Activated gamma-delta T cell treated with anti-CD3 and anti-CD28 coated beads, Interleukin-2, amount 50 U/mL, for 16 hours (primary cell): Measurements from ENCODE around the gene JARID2.

Experiments
- DNase-seq: peaks from one replicate; pipeline ENCODE4 v3.0.0-alpha.2; 2020; ENCODE audit warnings: low read depth

The JARID2 gene

DNA sequence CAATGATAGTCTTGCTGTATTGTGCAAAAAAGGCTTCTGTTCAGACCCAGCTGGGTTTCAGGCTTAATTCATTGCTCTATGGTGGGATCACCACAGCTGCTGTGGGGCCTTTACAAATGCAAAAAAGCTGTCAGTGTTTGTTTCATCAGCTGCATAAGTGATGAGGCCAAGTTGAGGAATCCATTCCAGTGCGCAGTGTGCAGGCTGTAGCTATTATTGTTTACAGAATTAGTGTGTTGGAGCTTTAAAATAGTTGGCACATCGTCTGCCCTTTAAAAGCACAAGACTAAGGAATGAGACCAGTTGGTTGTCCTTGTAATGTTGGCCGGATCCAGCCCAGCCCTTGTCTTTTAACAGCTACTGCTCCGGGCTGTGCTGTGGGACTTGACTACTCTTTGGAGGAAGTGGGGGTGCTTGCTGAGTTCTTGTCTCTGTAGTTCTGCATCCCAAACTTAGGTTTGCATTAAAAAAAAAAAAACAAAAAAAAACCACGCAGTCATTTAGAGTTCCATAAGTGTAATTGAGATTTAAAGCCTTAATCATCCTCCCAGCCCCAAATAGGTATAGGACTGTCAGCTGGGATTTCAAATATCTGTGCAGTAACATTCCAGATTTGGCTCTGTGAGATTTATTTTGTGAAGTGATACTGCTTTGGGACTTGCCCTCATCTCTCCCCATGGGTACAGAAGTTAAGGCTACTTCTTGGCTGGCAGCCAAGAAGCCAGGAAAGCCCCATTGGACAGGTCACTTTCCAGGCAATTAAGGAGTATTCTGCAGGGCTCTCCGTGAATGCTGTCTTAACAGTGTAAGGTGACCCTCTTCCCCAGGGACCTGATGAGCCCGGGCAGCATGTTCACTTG is 19.3 kb downstream of the JARID2 start:
- DNase-seq = no peak

DNA sequence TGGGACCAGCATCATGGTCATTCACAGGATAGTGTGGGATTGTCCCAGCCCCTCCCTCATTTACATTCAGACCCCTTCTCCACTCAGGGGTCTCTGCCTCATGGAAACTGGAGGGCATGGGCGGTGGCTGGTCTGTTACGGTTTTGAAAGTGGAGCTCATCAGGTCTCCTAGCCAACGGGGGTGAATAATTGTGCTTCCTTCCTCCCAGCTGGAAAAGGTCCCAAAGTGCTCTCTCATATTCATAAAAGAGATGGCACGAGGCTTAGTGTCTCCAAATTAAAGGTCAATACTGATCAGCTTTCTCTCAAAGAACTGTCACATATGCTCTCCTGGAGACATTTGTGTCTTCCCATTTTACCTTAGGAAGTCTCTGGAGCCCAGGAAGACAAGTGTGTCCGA is 19.9 kb downstream of the JARID2 start:
- DNase-seq = no peak

DNA sequence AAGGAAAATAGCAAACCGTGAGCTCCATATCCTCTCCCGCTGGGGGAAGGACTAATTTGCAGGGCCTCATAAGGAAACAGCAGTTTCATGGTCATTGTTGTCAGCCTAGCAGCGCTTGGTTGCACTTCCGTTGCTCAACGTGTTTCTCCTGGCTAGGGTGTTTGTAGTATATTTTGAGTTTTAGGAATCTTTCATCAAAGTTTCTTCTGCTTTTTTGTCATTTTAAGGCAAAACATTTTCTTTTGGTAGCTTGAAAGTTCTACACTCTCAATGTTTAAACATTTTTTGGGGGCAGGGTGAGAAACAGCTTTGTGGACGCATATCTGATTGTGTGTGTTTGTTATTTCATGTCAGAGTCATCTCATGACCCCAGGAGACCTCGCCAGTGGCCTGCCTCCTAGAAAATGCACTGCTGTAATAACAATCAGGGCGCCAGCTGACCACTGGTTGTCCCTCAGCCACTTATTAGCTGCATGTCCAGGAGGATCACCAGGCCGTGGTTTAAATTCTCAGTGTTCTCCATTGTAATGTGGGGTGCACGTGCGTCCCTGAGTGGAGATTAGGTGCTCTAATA is 20.6 kb downstream of the JARID2 start:
- no peak for DNase-seq

DNA sequence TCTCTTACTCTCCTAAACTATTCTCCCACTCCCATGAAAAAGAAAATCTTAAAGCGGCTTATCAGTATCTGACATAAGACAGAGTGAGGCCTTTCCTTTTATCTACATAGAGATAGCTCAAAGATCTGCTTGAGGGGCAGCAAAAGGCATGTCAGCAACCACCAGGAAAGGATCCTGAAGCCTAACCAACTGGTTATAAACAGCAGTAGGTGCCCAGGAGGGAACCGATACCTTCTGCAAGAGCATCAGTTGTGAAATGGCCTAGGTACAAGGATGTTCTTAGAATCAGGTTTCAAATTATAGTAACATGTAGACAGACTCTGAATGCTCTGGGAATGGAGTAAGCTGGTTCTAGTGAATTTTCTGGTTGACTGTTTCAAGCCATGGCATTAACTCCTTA is 21.4 kb downstream of the JARID2 start:
- no peak for DNase-seq

- DNase-seq = no peak
These were observed 22.5 kb downstream of the JARID2 start for GRCh38 chr6:15268137-15268908.

GRCh38 chr6:15269011-15269410 is 23.1 kb downstream of the JARID2 start:
- DNase-seq = no peak

DNA sequence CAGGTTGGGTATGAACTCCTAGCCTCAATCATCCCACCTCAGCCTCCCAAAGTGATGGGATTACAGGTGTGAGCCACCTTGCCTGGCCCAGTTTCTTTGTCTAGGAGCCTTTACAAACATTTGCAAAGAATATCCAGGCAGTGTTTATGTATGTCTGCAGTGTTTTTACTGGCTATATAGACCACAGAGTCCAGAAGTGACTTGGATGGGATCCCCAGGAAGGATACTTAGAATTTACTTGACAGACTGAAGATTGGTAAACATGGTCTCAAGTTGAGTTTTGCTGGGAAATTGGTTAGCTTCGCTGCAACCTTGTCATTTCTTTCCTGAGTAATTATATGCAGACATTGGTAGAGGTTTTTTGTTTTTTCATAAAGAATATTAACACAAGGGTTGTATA is 23.8 kb downstream of the JARID2 start:
- DNase-seq = no peak

DNA sequence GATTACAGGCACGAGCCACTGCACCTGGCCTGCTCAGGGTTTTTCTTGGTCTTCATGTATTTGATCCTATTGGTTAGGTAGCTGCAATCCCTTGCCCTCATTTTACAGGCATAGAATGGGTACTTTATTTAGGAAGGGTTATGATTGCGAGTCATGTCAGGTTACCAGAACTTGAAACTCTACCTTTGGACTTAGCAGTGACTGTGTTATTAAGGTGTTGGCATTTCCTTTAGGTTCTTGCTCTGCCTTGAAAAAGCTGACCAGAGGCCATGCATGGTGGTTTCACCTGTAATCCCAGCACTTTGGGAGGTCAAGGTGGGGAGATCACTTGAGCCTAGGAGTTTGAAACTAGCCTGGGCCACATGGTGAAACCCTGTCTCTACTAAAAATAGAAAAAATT is 24.5 kb downstream of the JARID2 start:
- no peak for DNase-seq

GRCh38 chr6:15272562-15272961 is 26.7 kb downstream of the JARID2 start:
- no peak for DNase-seq

- no peak for DNase-seq
These were observed 29.0 kb downstream of the JARID2 start for GRCh38 chr6:15274692-15275387.

- DNase-seq = no peak
These were observed 30.4 kb downstream of the JARID2 start for GRCh38 chr6:15276036-15276985.

GRCh38 chr6:15279047-15279661 is 33.3 kb downstream of the JARID2 start:
- DNase-seq = no peak

DNA sequence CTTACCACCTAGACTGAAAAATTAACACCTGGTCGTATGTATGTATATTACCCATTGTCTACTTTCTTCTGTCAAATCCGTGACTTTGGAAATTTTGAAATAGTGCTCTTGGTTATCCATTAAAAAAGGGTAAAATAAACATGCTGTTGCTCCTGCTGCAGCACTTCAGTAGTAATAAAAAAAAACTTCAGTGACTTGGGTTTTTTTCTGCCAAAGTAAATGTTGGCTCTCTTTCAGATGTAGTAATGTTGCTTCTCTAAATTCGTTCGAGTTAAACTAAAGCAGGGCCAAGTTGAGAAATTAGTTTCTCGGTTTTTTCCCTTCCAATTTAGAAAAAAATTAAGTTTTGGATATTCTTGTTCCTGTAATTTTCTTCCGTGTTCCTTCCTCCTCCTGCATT is 34.2 kb downstream of the JARID2 start:
- no peak for DNase-seq

GRCh38 chr6:15280961-15281360 is 35.1 kb downstream of the JARID2 start:
- no peak for DNase-seq

GRCh38 chr6:15282334-15282733 is 36.5 kb downstream of the JARID2 start:
- DNase-seq = no peak

GRCh38 chr6:15283986-15284361 is 38.1 kb downstream of the JARID2 start:
- DNase-seq = no peak

- no peak for DNase-seq
These were observed 38.9 kb downstream of the JARID2 start for GRCh38 chr6:15284743-15285142.

DNA sequence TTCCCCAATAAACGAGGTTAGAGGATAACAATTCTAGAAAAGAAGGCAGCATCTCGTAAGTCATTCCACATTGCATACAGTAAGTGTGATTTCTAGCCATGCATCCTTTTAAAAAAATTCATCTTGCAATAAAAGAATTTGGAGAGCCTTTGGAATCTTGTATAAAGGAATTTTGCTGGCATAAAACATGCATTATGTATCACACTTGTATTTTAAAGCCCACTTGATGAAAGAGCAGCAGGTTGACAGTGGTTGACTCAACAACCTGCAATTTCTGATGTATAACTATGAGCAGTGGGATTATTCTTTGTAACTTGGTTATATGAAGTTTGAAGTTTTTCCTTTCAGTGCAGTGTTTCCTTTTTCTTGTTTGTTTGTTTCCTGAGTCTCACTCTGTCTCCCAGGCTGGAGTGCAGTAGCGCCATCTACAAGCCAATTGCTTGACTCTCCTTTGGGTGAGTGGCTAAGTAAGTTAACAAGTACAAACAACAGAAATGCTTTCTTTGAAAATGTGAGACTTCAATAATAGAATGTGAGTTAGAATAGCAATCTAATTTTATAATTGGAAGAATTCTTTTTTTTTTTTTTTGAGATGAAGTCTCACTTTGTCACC is 39.9 kb downstream of the JARID2 start:
- no peak for DNase-seq

DNA sequence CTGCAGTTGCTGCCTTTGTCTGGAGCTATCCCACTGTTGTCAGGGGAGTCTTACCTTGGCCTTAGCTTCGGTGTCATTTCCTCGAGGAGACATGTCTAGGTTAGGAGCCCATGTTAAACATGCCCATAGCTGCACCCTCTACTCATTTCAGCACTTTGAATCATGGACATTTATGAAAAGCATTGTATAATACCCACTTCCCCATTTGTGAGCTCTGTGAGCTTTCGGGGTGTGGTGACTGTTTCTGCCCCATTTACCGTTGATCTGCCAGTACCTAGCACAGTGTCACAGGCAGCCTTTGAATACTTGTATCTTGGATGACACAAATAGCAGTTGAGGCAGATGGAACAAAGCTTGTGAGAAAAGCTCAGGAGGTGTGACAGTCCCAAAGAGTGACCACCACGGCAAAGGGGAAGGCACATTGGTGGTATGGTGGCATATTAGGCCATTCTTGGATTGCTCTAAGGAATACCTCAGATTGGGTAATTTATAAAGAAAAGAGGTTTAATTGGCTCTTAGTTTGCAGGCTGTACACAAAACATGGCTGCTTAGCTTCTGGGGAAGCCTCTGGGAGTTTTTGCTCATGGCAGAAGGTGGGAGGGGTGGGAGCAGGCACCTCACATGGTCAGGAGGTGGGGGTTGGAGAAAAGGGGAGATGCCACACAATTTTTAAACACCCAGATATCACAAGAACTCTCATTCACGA is 42.0 kb downstream of the JARID2 start:
- DNase-seq = no peak

- no peak for DNase-seq
These were observed 43.0 kb downstream of the JARID2 start for GRCh38 chr6:15288856-15289255.
